HG03354 (cell line): ENCODE results near the gene GPR3.
"Not testable (repeated sequence)": the region's sequence is repeated elsewhere in the genome, so short reads cannot be mapped to it uniquely, and the experiment has no call there.

Experiments
- ATAC-seq: cut with Tn5 transposase; IDR thresholded peaks from one replicate; pipeline ENCODE4 v1.9.1; 2021; ENCODE audit warnings: mild to moderate bottlenecking; ENCODE audit not compliant: unreplicated experiment, poor library complexity, severe bottlenecking

GPR3 gene

GRCh38 chr1:27374362-27375086 lies 17.9 kb upstream of the GPR3 start, which contains the start of gene FCN3:
Gene FCN3, minus strand, starts transcription at chr1:27374824. Its CDS starts 6 bp downstream, at chr1:27374818.
- no peak for ATAC-seq

- no peak for ATAC-seq
Observed at GRCh38 chr1:27377760-27378495, 14.5 kb upstream of the GPR3 start.

GRCh38 chr1:27379564-27380122 lies 12.8 kb upstream of the GPR3 start:
- no peak for ATAC-seq

GRCh38 chr1:27380224-27380623 lies 12.2 kb upstream of the GPR3 start:
- no peak for ATAC-seq

- no peak for ATAC-seq
Observed at GRCh38 chr1:27380766-27381733, 11.4 kb upstream of the GPR3 start.

GRCh38 chr1:27381969-27382762 lies 10.3 kb upstream of the GPR3 start:
- no peak for ATAC-seq

- ATAC-seq = no peak
Observed at GRCh38 chr1:27383039-27383605, 9.3 kb upstream of the GPR3 start, which contains the start of gene CD164L2. Gene CD164L2, minus strand, starts transcription at chr1:27383333. Its CDS starts 94 bp downstream, at chr1:27383239.

GRCh38 chr1:27383661-27384060 lies 8.8 kb upstream of the GPR3 start:
- no peak for ATAC-seq

- not testable (repeated sequence) for ATAC-seq
Observed at GRCh38 chr1:27384797-27385196, 7.6 kb upstream of the GPR3 start.

GRCh38 chr1:27388337-27389005 lies 4.0 kb upstream of the GPR3 start:
- ATAC-seq = no peak

GRCh38 chr1:27391511-27392095 lies 819 bp upstream of the GPR3 start:
- no peak for ATAC-seq

- no peak for ATAC-seq
Observed at GRCh38 chr1:27392778-27393635, 585 bp downstream of the GPR3 start.

- no peak for ATAC-seq
Observed at GRCh38 chr1:27393641-27394281, 1.3 kb downstream of the GPR3 start.

GRCh38 chr1:27394282-27394658 lies 1.8 kb downstream of the GPR3 start:
- ATAC-seq = no peak

GRCh38 chr1:27394925-27395324 lies 2.5 kb downstream of the GPR3 start:
- no peak for ATAC-seq

- ATAC-seq = peak; percentile 54
Observed at GRCh38 chr1:27395441-27396195, 3.2 kb downstream of the GPR3 start.
